LNCaP clone FGC (cell line): ENCODE data around the gene GLUL.

Experiments used
- DNase-seq: peaks from one replicate; pipeline ENCODE4 v3.0.0-alpha.2; 2011; ENCODE audit warnings: low read depth
- H3K4me3 ChIP-seq: 2 replicates; pipeline ENCODE4 v1.5.1; 2011; ENCODE audit warnings: mild to moderate bottlenecking, low read depth, low read length, control low read depth
- CTCF ChIP-seq: IDR thresholded peaks from 2 replicates; pipeline ENCODE4 v1.5.1; 2012; ENCODE audit warnings: mild to moderate bottlenecking; ENCODE audit not compliant: control insufficient read depth, insufficient read depth; ENCODE audit errors: extremely low read depth

Gene GLUL

DNA sequence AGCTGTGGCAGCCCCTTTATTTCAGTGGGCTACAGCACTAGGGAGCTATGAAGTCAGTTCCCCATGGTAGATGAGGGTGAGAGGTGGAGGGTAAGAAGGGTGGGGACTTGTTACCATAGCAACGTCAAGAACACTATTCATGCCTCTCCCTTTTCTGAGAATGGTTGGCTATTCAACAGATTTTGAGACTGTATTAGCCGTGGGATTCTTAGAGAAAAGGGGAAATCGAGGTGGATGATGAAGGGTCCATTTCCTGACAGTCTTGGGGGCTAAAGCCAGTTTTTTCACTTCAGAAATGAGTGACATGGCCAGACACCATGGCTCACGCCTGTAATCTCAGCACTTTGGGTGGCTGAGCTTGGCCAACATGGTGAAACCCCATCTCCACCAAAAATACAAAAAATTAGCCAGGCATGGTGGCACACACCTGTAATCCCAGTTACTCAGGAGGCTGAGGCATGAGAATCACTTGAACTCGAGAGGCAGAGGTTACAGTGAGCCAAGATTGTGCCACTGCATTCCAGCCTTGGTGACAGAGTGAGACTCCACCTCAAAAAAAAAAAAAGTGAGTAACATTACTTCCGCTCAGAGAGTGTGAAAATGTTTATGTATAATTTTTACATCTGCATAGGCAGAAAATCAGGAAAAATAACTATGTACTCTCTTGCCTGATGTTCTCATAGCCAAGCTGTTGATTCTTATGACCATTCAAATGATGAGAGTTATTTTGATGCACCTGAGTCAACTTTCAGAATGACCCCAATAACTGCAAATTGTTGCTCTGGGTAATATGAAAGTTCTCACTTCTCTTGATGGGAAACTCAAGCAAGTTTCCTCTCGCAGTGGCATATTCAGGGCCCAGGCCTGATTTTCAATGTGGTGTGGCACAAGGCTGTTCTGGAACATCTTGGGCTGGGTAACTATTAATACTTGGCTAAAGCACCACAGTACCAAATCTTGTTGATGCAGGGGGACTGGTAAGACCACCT, 35.1 kb upstream of the GLUL start:
- no peak for DNase-seq
- no peak overlapping the region for H3K4me3 ChIP-seq
- no peak for TF ChIP-seq CTCF

GRCh38 chr1:182415789-182416188, 24.2 kb upstream of the GLUL start:
- no peak for DNase-seq
- TF ChIP-seq CTCF, result no peak
- H3K4me3 ChIP-seq, result no peak overlapping the region

DNA sequence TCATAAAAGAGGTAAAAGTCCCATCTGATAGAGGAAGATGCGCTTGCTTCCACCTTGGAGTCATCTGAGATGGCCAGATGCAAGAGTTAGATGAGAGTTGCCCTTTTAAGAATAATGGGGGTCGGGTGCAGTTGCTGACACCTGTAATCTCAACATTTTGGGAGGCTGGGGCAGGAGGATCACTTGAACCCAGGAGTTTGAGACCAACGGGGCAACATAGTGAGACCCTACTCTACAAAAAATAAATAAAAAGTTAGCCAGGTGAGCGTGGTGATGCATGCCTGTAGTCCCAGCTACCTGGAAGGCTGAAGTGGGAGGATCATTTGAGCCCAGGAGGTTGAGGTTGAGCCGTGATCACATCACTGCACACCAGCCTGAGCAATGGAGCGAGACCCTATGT, 22.4 kb upstream of the GLUL start:
- H3K4me3 ChIP-seq, result no peak overlapping the region
- TF ChIP-seq CTCF, result no peak
- DNase-seq, result no peak

GRCh38 chr1:182413486-182413885, 21.9 kb upstream of the GLUL start:
- no peak for DNase-seq
- H3K4me3 ChIP-seq, result no peak overlapping the region
- TF ChIP-seq CTCF, result no peak

DNA sequence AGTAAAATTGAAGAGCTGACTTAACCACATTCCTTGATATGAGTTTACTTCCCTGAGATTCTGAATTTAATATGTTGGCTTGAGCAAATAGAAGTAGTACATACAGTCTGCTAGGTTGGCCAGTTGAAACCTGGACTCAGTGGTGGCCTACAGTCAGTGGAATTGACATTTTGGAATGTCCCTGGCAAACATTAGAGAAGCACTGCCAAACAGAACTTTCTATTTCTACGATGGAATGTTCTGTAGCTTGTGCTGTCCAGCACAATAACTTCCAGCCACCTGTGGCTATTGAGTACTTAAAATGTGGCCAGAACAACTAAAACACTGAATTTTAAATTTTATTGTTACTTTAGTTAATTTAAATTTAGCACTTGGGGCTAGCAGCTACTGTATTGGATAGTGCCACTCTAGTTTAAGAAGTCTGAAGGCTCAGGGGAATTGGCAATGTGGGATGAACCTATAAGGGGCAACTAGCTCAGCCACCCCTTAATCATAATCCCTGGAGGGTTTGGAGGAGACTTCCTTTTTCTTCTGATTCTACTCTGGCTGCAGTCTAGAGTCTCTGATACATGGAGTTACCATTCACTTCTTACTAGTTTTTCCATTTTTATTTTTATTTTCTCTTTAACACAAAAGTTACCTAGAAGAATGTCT, 19.2 kb upstream of the GLUL start:
- TF ChIP-seq CTCF, result no peak
- peak; percentile 76 for DNase-seq

GRCh38 chr1:182410138-182410537, 18.5 kb upstream of the GLUL start:
- no peak for DNase-seq
- H3K4me3 ChIP-seq, result no peak overlapping the region
- TF ChIP-seq CTCF, result no peak

More for the DNA sequence above, 19.2 kb upstream of the GLUL start:
- no peak overlapping the region for H3K4me3 ChIP-seq
